ENCODE data around the gene COL23A1.

COL23A1 gene

DNA sequence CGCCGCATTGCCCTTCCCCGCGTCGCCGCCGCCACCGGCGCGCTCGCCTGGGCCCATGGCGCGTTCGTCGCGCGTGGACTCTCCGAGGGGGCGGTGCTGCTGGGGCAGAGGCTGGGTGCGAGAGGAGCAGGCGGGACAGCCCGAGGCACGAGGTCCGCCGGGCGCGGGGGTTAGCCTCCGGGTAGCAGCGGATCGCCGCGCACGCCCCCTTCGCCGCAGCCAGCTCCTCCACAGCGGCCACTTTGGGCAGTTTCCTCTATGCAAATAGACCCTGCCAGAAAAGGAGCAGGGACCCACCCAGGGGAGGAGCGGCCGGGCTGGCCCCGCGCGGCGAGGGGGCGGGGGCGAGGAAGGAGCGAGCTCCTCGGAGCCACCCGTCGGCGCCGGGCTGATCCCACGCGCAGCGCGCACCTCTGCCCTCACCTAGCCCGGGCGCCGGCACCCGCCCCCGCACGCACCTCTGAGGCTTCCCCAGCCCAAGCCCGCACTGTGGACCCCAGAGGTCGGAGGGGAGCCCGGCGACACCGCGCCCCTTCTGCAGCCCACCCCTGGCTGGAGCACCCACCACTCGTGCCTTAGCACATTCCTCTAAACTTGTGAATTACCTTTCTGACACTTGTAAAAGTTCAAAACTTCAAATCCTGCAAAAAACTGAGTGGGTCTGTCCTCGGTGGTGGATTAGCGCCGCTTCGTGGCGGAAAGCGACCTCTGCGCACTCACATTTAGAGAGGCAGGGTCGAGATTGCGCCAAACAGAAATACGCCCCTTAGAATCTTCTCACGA is at the start of gene COL23A1:
Gene COL23A1, minus strand, starts transcription at position 253 of the 783 bp plus-strand sequence.
- no peak for DNase-seq (ENCODE audit: low read depth in 2 of 2)

DNA sequence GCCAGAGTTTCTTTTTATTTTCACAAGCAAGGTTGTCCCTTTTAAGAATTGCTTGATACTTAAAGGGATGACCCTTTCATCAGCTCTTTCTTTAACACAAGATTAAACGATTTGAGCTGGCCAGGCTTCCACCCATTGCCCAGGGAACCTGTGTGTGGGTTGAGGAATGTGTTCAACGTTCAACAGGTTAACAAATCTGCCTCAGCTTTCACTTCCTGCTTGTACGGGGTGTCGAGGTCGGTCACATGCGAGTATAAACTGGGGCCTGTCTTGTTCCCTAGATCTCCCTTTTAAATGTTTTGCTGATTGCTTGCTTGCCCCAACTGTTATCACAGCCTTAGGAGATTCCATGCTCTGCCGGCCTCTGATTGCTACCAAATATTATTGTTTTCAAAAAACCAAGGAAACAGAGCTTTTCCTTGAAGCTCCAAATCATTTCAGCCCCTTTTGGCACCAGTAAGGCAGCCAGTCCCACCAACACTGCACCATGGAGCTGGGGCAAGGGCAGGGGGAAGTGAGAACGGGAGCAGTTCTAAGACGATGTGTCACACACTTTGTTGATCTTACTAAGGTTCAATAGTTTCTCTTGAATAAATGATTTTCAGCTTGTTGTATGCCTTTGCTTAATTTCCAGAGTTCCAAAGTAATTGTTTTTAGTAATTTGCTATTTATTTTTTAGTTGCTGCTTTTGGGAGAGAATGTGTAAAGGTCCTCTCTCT is 47.3 kb upstream of the COL23A1 start:
- no peak for DNase-seq (ENCODE audit: low read depth in 2 of 2)

DNA sequence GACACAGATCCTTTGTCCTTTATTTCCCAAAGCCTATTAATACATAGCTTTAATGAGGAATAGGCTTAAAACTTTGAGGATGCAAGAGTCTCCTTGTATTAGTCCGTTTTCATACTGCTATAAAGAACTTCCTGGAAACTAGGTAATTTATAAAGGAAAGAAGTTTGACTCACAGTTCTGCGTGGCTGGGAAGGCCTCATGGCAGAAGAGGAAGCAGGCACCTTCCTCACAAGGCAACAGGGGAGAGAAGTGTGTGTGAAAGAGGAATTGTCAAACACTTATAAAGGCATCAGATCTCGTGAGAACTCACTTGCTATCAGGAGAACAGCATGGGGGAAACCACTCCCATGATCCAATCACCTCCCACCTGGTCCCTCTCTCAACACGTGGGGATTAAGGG is 42.1 kb upstream of the COL23A1 start:
- no peak for DNase-seq (ENCODE audit: low read depth in 2 of 2)

DNA sequence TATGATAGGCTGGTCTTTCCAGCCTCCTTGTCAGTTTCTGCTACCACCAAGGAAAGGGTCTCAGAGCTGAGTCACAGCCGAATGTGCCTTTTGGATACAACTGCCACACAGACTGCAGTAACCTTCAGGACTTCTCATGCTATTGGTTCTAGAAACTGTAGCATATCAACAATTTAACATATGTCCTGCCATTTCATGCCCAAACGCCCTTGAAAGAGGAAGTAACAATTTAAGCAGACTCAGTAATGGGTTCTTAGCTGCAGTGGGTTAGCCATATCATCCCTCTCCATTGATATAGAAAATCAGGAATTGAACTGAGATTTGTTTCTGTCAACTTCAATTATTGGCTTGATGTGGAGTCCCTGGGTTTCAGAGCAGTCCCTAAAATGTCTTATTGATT is 40.8 kb upstream of the COL23A1 start:
- DNase-seq (ENCODE audit: low read depth in 2 of 2), result no peak

DNA sequence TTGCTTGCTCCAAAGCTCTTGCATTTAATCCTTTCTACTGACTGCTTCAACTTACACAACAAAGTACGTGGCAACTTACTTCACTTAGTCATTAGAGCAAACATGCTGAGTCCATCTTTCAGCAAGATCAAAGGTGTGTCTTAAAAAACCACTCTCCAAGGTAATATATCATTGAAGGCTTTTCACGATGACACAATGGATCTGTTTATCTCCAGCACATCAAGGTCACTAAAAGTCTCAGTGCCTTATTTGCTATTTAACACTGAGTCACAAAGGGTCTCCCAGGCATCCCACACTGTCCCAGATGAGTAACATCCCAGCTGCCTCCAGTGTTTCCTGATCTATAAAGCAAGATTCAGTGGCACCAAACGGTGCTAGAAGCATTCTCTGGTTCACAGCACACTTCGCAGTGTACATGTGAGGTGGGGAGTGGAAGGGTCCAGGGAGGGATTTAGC is 40.3 kb upstream of the COL23A1 start:
- no peak for DNase-seq (ENCODE audit: low read depth in 2 of 2)

DNA sequence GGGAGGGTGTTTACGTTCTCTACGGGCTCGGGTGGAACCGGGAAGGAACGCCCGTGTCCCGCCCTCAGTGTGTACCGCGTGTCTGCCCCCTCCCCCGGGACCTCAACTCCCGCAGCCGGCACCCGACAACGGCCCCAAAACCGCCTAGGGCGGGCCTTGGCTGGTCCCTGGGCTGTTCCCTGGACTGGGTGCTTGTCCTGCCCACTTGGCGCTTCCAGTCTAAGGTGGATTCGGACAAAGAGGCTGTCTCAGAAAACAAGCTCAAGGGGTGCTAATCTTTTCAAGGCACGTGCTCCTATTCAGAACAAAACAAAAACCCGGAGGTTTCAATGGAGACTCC is 37.0 kb upstream of the COL23A1 start:
- DNase-seq (ENCODE audit: low read depth in 2 of 2), result no peak

DNA sequence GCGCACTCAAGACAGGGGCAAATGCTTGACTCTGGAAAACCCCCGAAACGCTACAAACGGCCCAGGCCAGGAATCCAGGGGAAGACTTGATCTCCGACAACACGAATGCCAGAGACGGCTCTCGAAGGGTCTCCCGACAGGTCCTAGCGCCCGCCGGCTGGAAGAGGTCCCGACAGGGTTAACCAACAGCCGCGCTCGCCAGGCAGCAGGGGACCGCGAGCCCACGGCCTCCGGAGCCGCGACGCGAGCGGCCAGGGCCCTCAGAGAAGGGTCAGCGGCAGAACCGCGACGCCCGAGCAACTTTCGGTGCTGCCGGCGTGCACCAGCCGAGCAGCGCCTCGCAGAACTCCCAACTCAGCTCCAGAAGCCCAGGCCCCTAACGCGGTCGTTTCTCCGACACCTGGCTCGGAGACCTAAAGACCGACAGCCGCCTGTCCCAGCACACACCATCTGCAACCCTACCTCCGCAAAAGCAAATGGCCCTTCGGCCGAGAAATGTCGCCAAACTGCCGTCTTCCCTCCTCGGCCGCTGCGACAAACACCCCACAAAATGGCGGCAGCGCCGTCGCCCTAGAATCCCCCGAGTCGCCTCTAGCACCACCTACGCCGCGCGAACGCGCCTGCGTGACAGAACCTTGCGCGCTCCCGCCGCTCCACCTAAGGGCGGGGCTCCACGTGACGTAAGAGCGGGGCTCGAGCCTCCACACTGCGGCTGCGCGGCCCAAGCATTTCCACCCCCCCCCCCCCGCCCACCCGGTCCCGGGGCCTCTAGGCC is 36.5 kb upstream of the COL23A1 start, which contains the start of gene CLK4:
Gene CLK4, minus strand, starts transcription at position 567 of the 775 bp plus-strand sequence. CDS start 3,634 bp downstream, outside the sequence.
- DNase-seq (ENCODE audit: low read depth in 2 of 2), result peak; percentile 94 to 96

DNA sequence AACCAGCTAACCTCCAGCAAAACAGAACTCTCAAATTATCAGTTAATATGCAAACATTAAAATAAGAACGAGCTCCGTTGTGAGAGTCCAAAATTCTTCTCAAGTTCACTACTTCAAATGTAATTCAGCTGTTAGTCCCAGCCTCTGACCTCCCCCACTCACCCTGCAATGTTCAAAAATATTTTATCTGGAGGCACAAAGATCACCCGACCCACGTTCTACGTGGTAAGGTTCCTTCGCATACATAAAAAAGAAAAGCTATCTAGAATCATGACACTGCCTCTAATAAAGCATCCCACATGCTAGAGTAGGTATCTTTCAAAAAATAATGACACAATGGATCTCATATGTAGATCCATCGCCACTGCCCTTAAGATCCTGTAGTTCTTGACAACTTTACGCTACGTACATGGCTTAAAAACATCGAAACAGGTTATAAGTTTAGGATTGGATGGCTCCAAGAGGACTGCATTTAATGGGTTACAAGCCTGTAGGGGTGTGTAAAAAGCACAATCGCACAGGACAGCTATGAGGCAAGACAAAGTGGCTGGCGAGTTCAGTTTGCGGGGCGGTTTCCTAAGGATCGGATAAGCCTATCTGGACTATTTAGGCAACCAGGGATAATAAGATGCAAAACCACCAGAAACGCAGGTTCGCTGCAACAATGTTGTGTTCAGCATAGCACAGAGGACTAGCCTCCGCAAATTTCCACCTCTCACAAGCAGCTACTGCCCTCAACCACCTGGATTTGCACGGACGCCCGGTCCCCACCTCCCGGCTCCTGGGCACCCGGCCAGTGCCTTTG is 35.7 kb upstream of the COL23A1 start:
- DNase-seq (ENCODE audit: low read depth in 2 of 2), result no peak

DNA sequence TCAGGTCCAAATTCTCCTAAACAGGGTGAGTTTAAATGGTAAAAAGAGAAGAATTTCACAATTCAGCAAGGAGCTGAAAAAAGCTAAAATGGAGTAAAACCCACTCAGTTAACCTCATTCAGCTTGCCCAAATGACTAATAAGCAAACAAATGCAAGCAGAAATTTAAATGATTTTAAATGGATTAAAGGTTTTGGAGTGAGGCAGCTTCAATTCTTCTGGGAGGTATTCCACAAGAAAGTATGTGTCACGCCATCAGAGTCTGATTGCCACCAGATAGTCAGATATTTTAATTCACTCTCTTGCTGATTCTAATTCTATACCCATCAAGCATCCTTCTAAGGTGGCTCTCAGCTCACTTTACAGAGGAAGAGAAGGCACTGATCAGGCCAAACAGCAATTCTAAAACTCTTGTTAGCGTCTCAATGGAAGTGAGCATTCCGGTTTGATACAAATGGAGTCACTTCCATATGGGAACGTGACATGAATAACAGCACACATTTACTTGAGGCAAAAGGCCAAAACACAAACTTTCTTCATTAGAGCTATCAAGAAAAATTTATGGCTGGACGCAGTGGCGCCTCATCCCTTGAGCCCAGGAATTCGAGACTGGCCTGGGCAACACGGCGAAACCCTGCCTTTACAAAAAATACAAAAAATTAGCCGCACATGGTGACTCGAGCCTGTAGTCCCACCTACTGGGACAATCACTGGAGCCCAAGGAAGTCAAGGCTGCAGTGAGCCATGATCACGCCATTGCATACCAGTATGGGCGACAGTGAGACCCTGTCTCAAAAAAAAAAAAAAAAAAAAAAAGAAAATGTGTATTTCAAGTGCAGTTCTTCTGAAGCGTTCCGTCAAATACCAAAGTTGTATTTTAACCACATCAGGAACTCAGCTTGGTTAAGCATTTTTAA is 34.7 kb upstream of the COL23A1 start:
- no peak for DNase-seq (ENCODE audit: low read depth in 2 of 2)

DNA sequence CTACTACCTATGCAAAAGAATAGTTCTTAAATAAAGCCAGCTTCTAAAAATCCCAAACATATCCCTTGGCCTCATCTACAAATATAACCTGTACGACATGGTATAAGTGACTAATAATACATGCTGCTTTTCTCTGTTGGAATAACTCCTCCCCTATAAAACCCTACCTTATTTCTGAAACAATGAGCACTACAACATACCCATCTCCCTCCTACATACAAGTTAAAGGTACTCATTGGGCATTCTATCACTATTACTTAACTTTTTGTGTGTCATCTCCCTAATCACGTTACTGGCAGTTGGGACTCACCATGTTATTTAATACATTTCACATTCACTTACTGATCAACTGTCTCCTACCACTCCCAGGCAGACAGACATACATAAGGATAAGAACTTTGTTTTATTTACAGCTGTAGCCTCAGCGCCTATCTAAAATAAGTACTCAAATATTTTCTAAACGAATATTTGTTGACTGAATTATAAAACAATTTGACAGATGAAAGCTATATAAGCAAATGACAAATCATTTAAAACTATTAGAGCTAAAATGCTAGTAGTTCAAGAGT is 32.6 kb upstream of the COL23A1 start:
- no peak for DNase-seq (ENCODE audit: low read depth in 2 of 2)

DNA sequence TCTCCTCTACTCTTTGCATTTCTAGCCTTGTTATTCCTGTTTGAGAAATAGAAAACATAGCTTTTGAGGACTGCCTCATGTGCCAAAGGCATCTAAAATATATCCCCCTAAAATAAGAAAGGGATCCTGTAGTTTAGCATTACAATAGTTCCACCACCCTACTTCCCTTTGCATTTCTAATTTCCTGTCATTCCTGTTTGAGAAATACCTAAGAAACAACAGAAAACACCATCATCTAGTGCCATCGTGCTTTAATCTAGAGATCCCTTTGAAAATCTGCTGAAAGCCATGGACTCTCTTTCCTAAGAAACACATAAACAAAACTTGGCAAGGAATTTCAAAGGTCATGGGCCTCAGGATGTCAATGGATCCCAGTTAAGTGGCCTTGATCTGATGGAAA is 29.2 kb upstream of the COL23A1 start:
- no peak for DNase-seq (ENCODE audit: low read depth in 2 of 2)

DNA sequence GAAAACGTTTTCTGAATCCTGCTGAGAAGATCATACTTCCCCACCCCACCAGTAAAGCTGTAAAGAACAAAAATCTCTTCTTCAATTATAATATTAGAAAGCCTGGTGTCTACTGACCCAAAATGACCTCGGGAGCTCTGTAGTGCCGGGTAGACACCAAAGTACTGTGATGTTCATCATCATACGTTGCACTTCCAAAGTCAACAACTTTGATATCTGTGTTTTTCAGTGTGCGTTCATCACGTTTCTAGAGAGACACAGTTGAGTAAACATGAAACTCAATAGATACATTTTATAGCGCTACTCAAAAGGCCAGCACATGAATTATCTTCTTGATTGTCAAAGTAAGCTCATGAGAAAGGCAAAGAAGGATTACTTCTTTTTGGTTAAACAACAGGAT is 22.1 kb upstream of the COL23A1 start:
- DNase-seq (ENCODE audit: low read depth in 2 of 2), result no peak

DNA sequence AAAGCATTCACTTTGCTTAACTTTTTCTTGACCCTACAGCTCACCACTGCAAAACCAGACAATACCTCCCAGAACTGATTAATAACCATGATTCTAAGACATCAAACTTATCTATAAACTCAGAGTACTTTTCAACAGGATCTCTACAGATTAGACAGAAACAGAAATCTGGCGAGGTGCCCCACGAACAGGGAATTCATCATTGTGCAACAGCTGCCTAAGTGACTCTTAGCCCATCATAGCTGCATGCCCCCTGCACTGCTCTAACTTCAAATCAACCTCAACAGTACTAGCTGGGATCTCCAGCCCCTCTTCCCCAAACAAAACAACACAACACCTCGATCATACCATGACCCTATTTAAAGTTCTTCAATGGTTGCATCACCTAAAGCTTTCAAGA is 16.1 kb upstream of the COL23A1 start:
- no peak for DNase-seq (ENCODE audit: low read depth in 2 of 2)

DNA sequence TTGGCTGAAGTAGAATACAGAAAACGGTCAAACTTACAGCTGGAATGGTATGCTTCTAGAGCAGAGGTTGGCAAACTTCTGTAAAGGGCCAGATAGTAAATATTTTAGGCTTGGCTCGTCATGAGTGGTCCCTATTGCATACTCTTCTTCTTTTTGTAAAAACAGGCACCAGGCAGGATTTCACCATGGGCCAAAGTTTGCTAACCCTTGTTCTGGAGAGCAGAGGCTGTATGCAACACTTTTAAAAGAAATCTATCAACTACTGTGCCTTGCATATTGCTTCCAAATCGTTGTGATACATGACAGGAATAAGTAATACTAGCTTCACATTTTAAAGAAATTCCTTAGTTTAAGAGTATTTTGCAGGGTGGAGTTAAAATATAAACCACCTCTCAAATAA is 15.6 kb upstream of the COL23A1 start:
- DNase-seq (ENCODE audit: low read depth in 2 of 2), result no peak

DNA sequence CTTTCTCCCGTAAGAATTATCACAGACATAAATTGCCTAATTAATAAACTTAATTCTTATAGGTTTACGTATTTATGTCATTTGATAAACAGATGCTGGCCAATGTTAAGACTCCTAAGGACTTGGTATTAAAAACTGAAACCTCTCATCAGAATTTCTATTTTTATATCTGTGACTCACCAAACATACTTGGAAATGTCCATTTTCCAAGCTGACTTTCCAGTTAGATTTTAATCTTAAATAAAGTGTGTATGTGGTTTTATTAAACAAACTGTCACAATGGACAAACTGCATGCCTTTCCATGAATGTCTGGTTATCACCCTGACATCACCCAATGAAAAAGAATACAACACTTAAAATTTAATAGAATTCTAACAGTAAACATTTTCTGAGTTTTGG is 12.6 kb upstream of the COL23A1 start:
- DNase-seq (ENCODE audit: low read depth in 2 of 2), result no peak

DNA sequence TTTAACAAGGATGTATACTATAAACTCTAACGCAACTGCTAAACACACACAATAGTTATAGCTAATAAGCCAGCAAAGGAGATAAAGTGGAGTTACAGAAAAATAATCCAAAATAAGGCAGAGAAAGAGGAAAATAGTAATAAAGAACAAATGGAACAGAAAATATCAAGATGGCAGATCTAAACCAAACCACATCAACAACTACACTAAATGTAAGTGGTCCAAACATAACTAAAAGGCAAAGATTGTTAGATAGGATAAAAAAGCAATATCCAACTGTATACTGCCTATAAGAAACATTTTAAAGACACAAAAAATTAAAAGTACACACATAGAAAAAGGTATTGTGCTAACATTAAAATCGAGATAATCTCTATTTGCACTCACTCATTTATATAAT is 5.6 kb upstream of the COL23A1 start:
- DNase-seq (ENCODE audit: low read depth in 2 of 2), result no peak

DNA sequence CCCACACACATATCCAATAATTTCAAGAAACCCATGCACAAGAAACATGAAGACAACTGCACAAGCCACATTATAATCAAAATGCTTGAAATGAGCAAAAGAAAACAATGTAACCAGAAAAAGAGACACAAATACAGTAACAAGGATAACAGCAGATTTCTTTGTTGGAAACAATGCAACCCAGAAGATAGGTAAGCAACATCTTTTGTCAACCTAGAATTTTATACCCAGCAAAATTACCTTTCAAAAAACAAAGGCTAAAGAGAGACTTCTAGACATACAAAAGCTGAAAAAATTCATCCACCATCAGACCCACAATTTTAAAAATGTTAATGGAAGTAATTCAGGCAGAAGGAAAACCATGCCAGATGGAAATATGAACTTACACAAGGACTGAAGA is 5.0 kb upstream of the COL23A1 start:
- no peak for DNase-seq (ENCODE audit: low read depth in 2 of 2)

DNA sequence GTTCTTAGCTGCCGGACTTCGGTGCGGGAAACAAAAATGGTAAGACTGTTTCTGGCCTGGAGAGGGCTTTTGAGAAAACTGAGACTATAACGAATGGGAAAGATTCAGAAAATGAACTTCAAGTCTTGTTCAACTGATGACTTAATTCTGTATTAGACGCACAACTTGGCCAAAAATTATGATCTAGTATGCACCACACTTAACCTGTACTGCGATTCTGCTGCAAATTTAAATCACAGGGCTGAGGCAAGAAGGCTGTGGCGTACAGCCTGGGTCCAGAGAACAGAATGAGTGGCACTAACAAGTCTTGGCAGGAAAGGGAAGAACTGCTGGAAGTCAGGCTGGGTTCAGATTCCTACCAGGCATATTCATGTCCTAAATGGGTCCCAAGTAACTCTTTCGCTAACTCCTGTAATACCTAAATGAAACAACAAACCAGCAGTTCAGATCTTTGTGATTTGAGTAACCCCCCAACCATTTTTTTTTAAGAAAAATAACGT is 781 bp upstream of the COL23A1 start:
- no peak for DNase-seq (ENCODE audit: low read depth in 2 of 2)

DNA sequence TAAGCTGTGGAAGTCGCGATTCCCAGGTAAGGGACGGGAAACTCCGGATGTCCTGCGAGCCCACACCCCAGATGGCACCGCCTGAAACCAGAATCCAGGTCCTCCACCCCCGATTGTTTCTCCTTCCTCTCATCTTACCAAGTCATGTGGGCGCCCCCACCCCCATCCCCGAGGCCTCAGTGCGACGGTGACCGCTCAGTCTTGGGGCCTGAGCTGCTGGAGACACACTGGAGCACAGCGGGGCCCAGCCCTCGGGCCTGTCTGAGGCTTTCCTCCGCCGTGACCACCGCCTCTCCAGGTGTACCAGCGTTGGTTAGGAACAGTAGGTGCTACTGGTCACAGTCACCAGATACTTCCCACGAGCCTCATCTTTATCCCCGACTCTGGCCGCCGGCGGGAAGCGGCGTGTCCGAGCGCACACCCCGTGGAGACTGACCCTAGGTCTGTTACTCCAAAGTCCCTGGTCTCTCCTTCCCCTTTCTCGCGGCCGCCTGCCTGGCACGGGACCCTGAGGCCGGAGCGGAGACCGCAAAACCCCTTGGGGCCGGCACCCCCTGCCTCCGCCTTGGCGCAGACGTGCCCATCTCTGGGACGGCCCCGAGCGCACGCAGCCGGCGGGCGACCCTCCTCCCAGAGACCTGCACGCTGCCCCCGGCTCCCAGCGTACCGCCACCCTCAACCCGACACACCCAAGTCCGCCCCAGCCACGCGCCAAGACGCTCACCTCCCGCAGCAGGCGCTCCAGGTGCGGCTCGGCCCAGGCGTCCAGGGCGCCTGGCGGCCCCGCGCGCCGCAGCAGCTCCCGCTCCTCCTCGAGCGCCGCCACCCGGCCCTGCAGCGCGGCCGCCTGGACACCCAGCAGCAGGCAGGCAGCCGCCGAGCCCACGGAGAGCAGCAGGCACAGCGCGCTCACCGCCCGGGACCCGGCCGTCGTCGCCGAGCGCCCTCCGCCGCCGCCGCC is 733 bp downstream of the COL23A1 start:
- no peak for DNase-seq (ENCODE audit: low read depth in 2 of 2)
